Activated CD8-positive, alpha-beta memory T cell treated with anti-CD3 and anti-CD28 coated beads for 4 hours (primary cell): ENCODE results near the gene SLC52A1.

Experiments
- DNase-seq, 2 donors: peaks; one replicate each; pipeline ENCODE4 v3.0.0-alpha.2; 2020; ENCODE audit warnings: low read depth in 2 of 2

Gene SLC52A1

GRCh38 chr17:4987767-4988567 lies 47.3 kb downstream of the SLC52A1 start:
- DNase-seq: no peak

DNA sequence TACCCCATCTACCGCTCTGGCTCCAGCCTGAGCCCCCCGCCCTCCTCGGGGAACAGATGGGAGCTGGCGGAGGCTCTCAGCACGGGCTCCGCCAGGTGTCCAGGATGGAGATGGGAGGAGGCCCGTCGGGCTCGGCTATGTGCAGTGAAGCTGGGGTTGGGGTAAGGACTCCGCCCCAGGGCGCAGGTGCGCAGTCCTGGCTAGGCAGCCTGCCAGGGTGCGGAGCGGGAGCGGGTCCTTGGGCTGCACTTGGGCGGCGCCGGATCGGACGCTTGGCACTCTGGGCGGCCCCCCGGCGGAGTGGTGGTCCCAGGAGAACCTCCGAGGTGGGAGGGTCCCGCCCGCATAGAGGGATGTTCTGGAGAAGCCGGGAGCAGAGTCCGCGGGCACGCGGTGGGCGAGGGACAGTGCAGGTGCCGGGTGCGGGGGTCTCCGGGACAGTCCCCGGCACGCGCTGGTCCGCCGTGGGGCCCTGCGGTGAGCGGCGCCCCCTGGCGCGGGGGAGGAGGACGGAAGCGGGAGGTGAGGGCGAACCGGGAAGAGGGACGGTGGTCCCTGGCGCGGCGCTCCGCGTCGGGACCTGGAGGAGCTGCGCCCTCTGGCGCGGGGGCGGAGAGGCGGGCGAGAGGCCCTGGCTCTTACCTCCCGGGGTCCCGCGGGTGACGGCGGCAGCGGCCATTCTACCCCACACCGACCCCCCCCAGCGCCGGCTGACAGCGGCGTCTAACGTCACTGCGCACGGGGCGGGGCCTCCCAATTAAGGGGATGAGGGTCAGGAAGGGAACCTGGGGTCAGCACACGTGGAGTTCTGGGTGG lies 48.1 kb downstream of the SLC52A1 start, which contains the start of gene CAMTA2:
TSS of gene CAMTA2 (minus strand) at position 725 of the 816 bp plus-strand sequence. CDS start 1,453 bp downstream, outside the sequence.
- DNase-seq: peak; percentile 75 to 78

DNA sequence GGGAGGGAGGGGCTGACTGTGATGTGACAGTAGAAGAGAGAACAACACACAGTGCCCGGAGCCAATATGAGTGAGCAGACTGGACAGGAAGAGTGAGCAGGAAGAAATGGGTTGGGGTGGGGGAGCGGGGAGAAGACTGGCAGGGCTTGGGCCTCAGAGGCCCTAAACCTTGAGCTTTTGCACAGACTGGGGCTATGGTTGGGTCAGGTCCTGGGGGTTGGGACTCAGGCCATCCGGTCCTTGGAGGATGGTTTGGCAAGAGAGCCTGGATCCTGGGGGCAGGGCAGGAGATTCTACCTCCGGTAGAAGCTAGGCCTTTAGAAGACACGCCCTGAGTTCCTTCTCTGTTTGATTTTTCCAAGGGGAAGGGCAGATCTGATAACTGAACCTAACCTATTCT lies 48.8 kb downstream of the SLC52A1 start:
- DNase-seq: no peak
